K562 (cell line): ENCODE results near the gene PPP4R3B. TPM values are rescaled to one million over a fixed set of nuclear protein-coding genes. Genes with fewer than 3 reads are reported as not detected.

Experiments used
- ATAC-seq: fragments of 200-7000 bp; cut with Tn5 transposase; 3 replicates; pipeline ENCODE4 v1.9.1; 2020; ENCODE audit warnings: moderate library complexity
- BruUV-seq: library from RNA; stranded (reverse); fragments of 400-500 nt; replicated peaks from 2 replicates; lab custom pipeline; 2021; lab: Mats Ljungman, UMichigan
- CTCF ChIA-PET: fragments of 300-600 bp; formaldehyde crosslinking; extraction: SDS; loops from one replicate; lab custom pipeline; 2021; ENCODE audit warnings: low intra/inter-chr PET ratio; lab: Yijun Ruan, JAX
- POLR2A ChIA-PET: fragments of 300-600, 350-650 bp; sonication (Branson Sonifier 250); formaldehyde crosslinking; extraction: SDS; loops from one replicate; lab custom pipeline; 2021; ENCODE audit warnings: antibody characterized with exemption, inconsistent platforms; lab: Yijun Ruan, JAX
- DNase-seq, 4 experiments: peaks; one replicate each; pipeline versions ENCODE4 v3.0.0 to v3.0.0-alpha.2; 2011 to 2018; ENCODE audit warnings: low spot score in 3 of 4, mixed read lengths in 3 of 4; ENCODE audit errors: extremely low read depth in 1 of 4
- FAIRE-seq: peaks from 2 replicates; lab custom pipeline; 2011; peaks lifted over from hg19 to GRCh38; lab: Jason Lieb, UNC
- H2AFZ ChIP-seq: 2 replicates; pipeline ENCODE4 v1.6.0; 2011; ENCODE audit warnings: low read depth, low read length, control low read depth, inconsistent platforms
- H3K27ac ChIP-seq: fragments of 200-600 bp; 3 replicates; pipeline ENCODE4 v1.8.0; 2011; ENCODE audit warnings: low read depth, mild to moderate bottlenecking, control low read depth, inconsistent platforms, low read length, moderate library complexity, mixed read lengths; ENCODE audit errors: extremely low read depth
- H3K27me3 ChIP-seq, 2 experiments: fragments of 300-600 bp in 1 of 2; 2 replicates in 1 of 2; 3 replicates in 1 of 2; pipeline versions ENCODE4 v1.6.0 to v1.8.0; 2011; ENCODE audit warnings: inconsistent platforms in 2 of 2, low read length in 2 of 2, mild to moderate bottlenecking in 1 of 2, mixed read lengths in 1 of 2, moderate library complexity in 1 of 2; ENCODE audit not compliant: control insufficient read depth in 2 of 2, insufficient read depth in 2 of 2
- H3K36me3 ChIP-seq: fragments of 300-600 bp; 3 replicates; pipeline ENCODE4 v1.8.0; 2011; ENCODE audit warnings: mild to moderate bottlenecking, low read length, inconsistent platforms; ENCODE audit not compliant: control insufficient read depth, insufficient read depth
- H3K4me1 ChIP-seq, 2 experiments: fragments of 200-600 bp in 1 of 2; replicated peaks in 1 of 2; 2 replicates in 1 of 2; 3 replicates in 1 of 2; pipeline versions ENCODE4 v1.5.1 to v1.8.0; 2011; ENCODE audit warnings: inconsistent platforms in 2 of 2, low read length in 2 of 2, mild to moderate bottlenecking in 1 of 2, mixed read lengths in 1 of 2, moderate library complexity in 1 of 2; ENCODE audit not compliant: control insufficient read depth in 2 of 2, insufficient read depth in 2 of 2
- H3K4me2 ChIP-seq: 2 replicates; pipeline ENCODE4 v1.6.1; 2011; ENCODE audit warnings: low read length, control low read depth, inconsistent platforms, mixed read lengths; ENCODE audit not compliant: insufficient read depth
- H3K4me3 ChIP-seq: fragments of 200-600 bp; sonication (generic), shearing (Covaris generic); 2 replicates; pipeline ENCODE4 v1.5.1; 2016; ENCODE audit warnings: control low read depth, inconsistent platforms
- H3K79me2 ChIP-seq: fragments of 200-600 bp; 3 replicates; pipeline ENCODE4 v1.8.0; 2011; ENCODE audit warnings: low read length, inconsistent platforms; ENCODE audit not compliant: control insufficient read depth, insufficient read depth
- H3K9ac ChIP-seq, 2 experiments: 2 replicates each; pipeline versions ENCODE4 v1.6.0 to v1.6.1; 2011; ENCODE audit warnings: low read depth in 2 of 2, low read length in 2 of 2, control low read depth in 1 of 2, inconsistent platforms in 1 of 2, mild to moderate bottlenecking in 1 of 2, mixed read lengths in 1 of 2; ENCODE audit not compliant: insufficient read depth in 1 of 2
- H3K9me1 ChIP-seq: one replicate; pipeline ENCODE4 v1.6.0; 2011; ENCODE audit warnings: inconsistent platforms, mild to moderate bottlenecking, low read length, moderate library complexity; ENCODE audit not compliant: control insufficient read depth, insufficient read depth
- H3K9me3 ChIP-seq: replicated peaks from 2 replicates; pipeline ENCODE4 v1.5.1; 2011; ENCODE audit warnings: low read depth, low read length, inconsistent platforms; ENCODE audit not compliant: control insufficient read depth, insufficient read depth
- H4K20me1 ChIP-seq: replicated peaks from 2 replicates; pipeline ENCODE4 v1.6.1; 2011; ENCODE audit warnings: low read length, inconsistent platforms, mixed read lengths; ENCODE audit not compliant: control insufficient read depth, insufficient read depth
- KLF10 ChIP-seq: fragments of 250-450 bp; sonication (Bioruptor Pico); IDR thresholded peaks from 2 replicates; pipeline ENCODE4 v1.6.1; 2021; ENCODE audit warnings: matching md5 sums
- MCM5 ChIP-seq: fragments of 450-650 bp; IDR thresholded peaks from 2 replicates; pipeline ENCODE4 v1.6.1; 2016; ENCODE audit warnings: low read depth
- PYGO2 ChIP-seq: fragments of 450-650 bp; IDR thresholded peaks from 2 replicates; pipeline ENCODE4 v1.6.1; 2016; ENCODE audit warnings: mild to moderate bottlenecking, missing genetic modification characterization, moderate library complexity, missing compliant biosample characterization
- SAFB2 ChIP-seq: fragments of 200-400 bp; formaldehyde crosslinking; IDR thresholded peaks from 2 replicates; pipeline ENCODE4 v1.6.1; 2018; ENCODE audit warnings: borderline replicate concordance, low read length, low read depth, moderate library complexity; ENCODE audit not compliant: severe bottlenecking
- U2AF1 ChIP-seq: fragments of 200-400 bp; formaldehyde crosslinking; optimal IDR thresholded peaks from 2 replicates; pipeline ENCODE3; 2017; ENCODE audit warnings: mild to moderate bottlenecking, low read depth, low read length, moderate library complexity
- ZMIZ1 ChIP-seq, 2 experiments: fragments of 150-350 bp in 1 of 2; IDR thresholded peaks; 2 replicates each; pipeline ENCODE4 v1.6.1; 2012 to 2016; ENCODE audit warnings: low read depth in 2 of 2, low read length in 2 of 2, mild to moderate bottlenecking in 1 of 2, moderate library complexity in 1 of 2
- WGBS: fragments of 100-300 bp; shearing (Covaris generic); methylation state at CpG from one replicate; pipeline ENCODE4 v1.1.6; 2016; ENCODE audit warnings: low coverage, mixed read lengths; ENCODE audit not compliant: insufficient coverage; ENCODE audit errors: missing lambda C conversion rate; 5-methylcytosine and 5-hydroxymethylcytosine counted together
- in situ Hi-C: fragments of 300-500 bp; cut with MboI; formaldehyde crosslinking; loops from 4 replicates; pipeline ENCODE4 v1.15.0; 2018; ENCODE audit warnings: inconsistent platforms, mixed read lengths
- intact Hi-C: fragments of 100-400 bp; cut with micrococcal nuclease; formaldehyde crosslinking; loops from 2 replicates; pipeline ENCODE4 v1.14.2; 2022
- polyA plus RNA-seq, 8 experiments: library from polyadenylated mRNA; depleted of rRNA in 4 of 8; stranded (reverse) in 5 of 8; unstranded in 3 of 8; fragments of >200 nt; fragmentation: Nextera tagmentation in 2 of 8; fragmentation: Illumina TruSeq in 1 of 8; extraction: Ambion mirVana in 2 of 8; extraction: Trizol in 1 of 8; gene quantifications; 2 replicates each; pipeline versions ENCODE4 v1.2.1 to v1.2.3, GENCODE V29; 2011 to 2014; ENCODE audit warnings: inconsistent platforms in 1 of 8, missing spikeins in 1 of 8
- total RNA-seq, 7 experiments: library from RNA; depleted of rRNA in 6 of 7; stranded (reverse); fragments of >200 nt in 6 of 7; fragmentation: Illumina TruSeq in 2 of 7; extraction: Trizol in 2 of 7; gene quantifications; 2 replicates each; pipeline versions ENCODE4 v1.2.1 to v1.2.3, GENCODE V29; 2011 to 2021; ENCODE audit warnings: low replicate concordance in 1 of 7
- TF ChIP-seq, protein P1 (sequence below): sonication (generic); formaldehyde crosslinking; IDR thresholded peaks from 2 replicates; pipeline ENCODE4 v1.8.0; 2022; ENCODE audit warnings: mild to moderate bottlenecking, missing genetic modification reagents

The PPP4R3B gene
- total and polyA plus RNA-seq, 9 of the 15 experiments (the other 6 are each of a cell fraction or from before 2014, with no cell fraction given): 13.2 to 59.2 (median 41.9) TPM

DNA sequence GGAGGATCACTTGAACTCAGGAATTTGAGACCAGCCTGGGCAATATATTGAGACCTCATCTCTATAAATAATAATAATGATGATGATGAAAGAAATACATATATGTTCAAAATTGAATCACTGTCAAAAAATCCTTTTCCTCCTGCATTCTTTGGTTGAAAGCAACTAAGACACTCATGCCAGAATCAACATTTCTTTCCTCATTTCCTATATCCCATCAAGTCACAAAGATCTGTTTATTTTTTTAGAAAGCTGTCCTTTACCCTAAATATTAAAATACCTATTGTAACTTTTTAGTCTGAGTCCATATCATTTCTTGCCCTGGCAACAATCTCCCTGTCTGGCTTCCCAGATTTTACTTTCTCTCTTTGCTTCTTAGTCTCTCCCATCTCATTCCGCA is 31.8 kb upstream of the PPP4R3B start:
- Histone ChIP-seq H3K9me3 (no peaks in the 10 kb centered on the region), H3K27ac (no peak overlapping the region), H3K9me1 (no peaks in the 10 kb centered on the region), H3K36me3 (peaks cover 66% of the 10 kb centered on the region), H3K9ac (no peak overlapping the region), H3K4me3 (no peak overlapping the region), H3K79me2 (no peaks in the 10 kb centered on the region), H4K20me1 (no peaks in the 10 kb centered on the region), H2AFZ (no peak overlapping the region), H3K27me3 (no peaks in the 10 kb centered on the region), H3K4me2 (no peak overlapping the region), H3K4me1 (no peaks in the 10 kb centered on the region; a peak in 1 of 5 replicates)
- FAIRE-seq (no peak), DNase-seq (no peak), ATAC-seq (no peak)
- ChIA-PET CTCF (no interaction called here), POLR2A (interaction anchor here (1.7 kb wide), 1 partner anchor 31 kb away, joined by 4 read pairs; no protein-coding TSS in a partner anchor)
- in situ Hi-C loops: no loop called here
- TF ChIP-seq U2AF1 (no peak), MCM5 (no peak)
- 83% methylated on average over 1 of the region's 1 CpG for WGBS
- intact Hi-C loops: no loop called here
- BruUV-seq: no TSS peak

DNA sequence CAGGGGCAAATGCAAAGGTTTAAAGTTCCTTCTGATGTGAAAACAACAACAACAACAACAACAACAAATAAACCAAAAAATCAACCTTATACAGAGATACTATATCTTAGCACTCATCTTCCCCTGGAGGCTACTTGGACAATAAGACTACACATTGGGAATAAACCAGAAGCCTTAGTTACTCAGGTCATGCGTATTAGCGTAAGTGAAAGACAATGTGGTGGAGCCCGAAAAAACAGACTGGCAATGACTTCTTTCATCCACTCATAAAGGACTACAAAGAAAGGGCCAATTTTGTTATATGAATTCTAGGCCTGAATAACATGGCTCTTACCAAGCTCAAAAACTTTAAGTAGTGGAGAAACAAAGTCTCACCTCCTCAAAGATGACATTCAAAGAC is 19.4 kb upstream of the PPP4R3B start:
- FAIRE-seq (peak; percentile 44), ATAC-seq (no peak), DNase-seq (no peak)
- Histone ChIP-seq H3K27ac (no peak overlapping the region), H3K79me2 (no peaks in the 10 kb centered on the region), H3K4me1 (no peaks in the 10 kb centered on the region; a peak in 1 of 5 replicates), H3K4me2 (no peak overlapping the region), H3K9me1 (no peaks in the 10 kb centered on the region), H4K20me1 (no peaks in the 10 kb centered on the region), H3K9ac (no peak overlapping the region), H3K4me3 (no peak overlapping the region), H3K36me3 (peaks cover 79% of the 10 kb centered on the region), H3K9me3 (no peaks in the 10 kb centered on the region), H2AFZ (no peak overlapping the region), H3K27me3 (no peaks in the 10 kb centered on the region)
- in situ Hi-C loops (no loop called here), intact Hi-C loops (no loop called here)
- 100% methylated on average over 3 of the region's 3 CpGs for WGBS
- CTCF ChIA-PET: no interaction called here
- POLR2A ChIA-PET: no interaction called here
- TF ChIP-seq, protein P1, sequence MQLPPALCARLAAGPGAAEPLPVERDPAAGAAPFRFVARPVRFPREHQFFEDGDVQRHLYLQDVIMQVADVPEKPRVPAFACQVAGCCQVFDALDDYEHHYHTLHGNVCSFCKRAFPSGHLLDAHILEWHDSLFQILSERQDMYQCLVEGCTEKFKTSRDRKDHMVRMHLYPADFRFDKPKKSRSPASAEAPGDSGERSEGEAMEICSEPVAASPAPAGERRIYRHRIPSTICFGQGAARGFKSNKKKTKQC: no peak
- no peak for TF ChIP-seq ZMIZ1 (IDR thresholded peaks at IDR 0.05; ENCODE audit: low read depth in 2 of 2, low read length in 2 of 2)
- no peak for TF ChIP-seq KLF10 (CRISPR knock-in tag)
- no peak for TF ChIP-seq SAFB2
- no peak for TF ChIP-seq PYGO2 (tag)
- no TSS peak for BruUV-seq
